Mesenchymal stem cell (in vitro differentiated cells and primary cell): Measurements from ENCODE around the gene FAF1.
"Not testable (repeated sequence)": the region's sequence is repeated elsewhere in the genome, so short reads cannot be mapped to it uniquely, and the experiment has no call there.

Source experiments
- DNase-seq: peaks from one replicate; pipeline ENCODE4 v3.0.0-alpha.2; 2013
- H2AFZ ChIP-seq: one replicate; pipeline ENCODE4 v1.6.1; 2013; ENCODE audit warnings: low read depth, mild to moderate bottlenecking, control low read depth, inconsistent platforms, low read length, moderate library complexity
- H2AK5ac ChIP-seq: 2 replicates; pipeline ENCODE4 v1.6.1; 2013; ENCODE audit warnings: low read length, moderate library complexity, mild to moderate bottlenecking, inconsistent platforms; ENCODE audit not compliant: severe bottlenecking
- H2BK120ac ChIP-seq: one replicate; pipeline ENCODE4 v1.6.1; 2013; ENCODE audit warnings: low read depth, mild to moderate bottlenecking, inconsistent platforms, low read length, moderate library complexity
- H2BK12ac ChIP-seq, 2 experiments: one replicate each; pipeline ENCODE4 v1.6.1; 2013; ENCODE audit warnings: inconsistent platforms in 2 of 2, low read length in 2 of 2, mild to moderate bottlenecking in 2 of 2, moderate library complexity in 2 of 2, control low read depth in 1 of 2
- H2BK15ac ChIP-seq: one replicate; pipeline ENCODE4 v1.6.1; 2013; ENCODE audit warnings: mild to moderate bottlenecking, low read depth, inconsistent platforms; ENCODE audit not compliant: poor library complexity, severe bottlenecking
- H2BK5ac ChIP-seq: 2 replicates; pipeline ENCODE4 v1.6.1; 2013; ENCODE audit warnings: low read depth, mild to moderate bottlenecking, low read length, control low read depth, inconsistent platforms; ENCODE audit not compliant: poor library complexity, severe bottlenecking
- H3K14ac ChIP-seq, 2 experiments: one replicate each; pipeline ENCODE4 v1.6.1; 2013; ENCODE audit warnings: inconsistent platforms in 2 of 2, low read length in 2 of 2, control low read depth in 1 of 2, mild to moderate bottlenecking in 1 of 2, moderate library complexity in 1 of 2
- H3K18ac ChIP-seq, 2 experiments: one replicate each; pipeline ENCODE4 v1.6.1; 2013; ENCODE audit warnings: inconsistent platforms in 2 of 2, low read length in 2 of 2, control low read depth in 1 of 2, low read depth in 1 of 2, mild to moderate bottlenecking in 1 of 2
- H3K23ac ChIP-seq, 2 experiments: one replicate each; pipeline ENCODE4 v1.6.1; 2013; ENCODE audit warnings: inconsistent platforms in 2 of 2, low read length in 2 of 2, mild to moderate bottlenecking in 2 of 2, moderate library complexity in 2 of 2, control low read depth in 1 of 2
- H3K27ac ChIP-seq: 2 replicates; pipeline ENCODE4 v1.5.1; 2013; ENCODE audit warnings: mild to moderate bottlenecking, moderate library complexity, low read length, control low read depth, inconsistent platforms; ENCODE audit not compliant: poor library complexity, severe bottlenecking
- H3K27me3 ChIP-seq, 2 experiments: 2 replicates each; pipeline versions ENCODE4 v1.6.1 to v1.7.0; 2013; ENCODE audit warnings: low read length in 2 of 2, mild to moderate bottlenecking in 2 of 2, moderate library complexity in 2 of 2, control low read depth in 1 of 2, inconsistent platforms in 1 of 2; ENCODE audit not compliant: control insufficient read depth in 1 of 2, insufficient read depth in 1 of 2
- H3K36me3 ChIP-seq, 2 experiments: 2 replicates each; pipeline versions ENCODE4 v1.6.1 to v1.7.0; 2013; ENCODE audit warnings: low read length in 2 of 2, control low read depth in 1 of 2, inconsistent platforms in 1 of 2, low read depth in 1 of 2, mild to moderate bottlenecking in 1 of 2; ENCODE audit not compliant: insufficient read depth in 2 of 2, control insufficient read depth in 1 of 2
- H3K4ac ChIP-seq, 2 experiments: one replicate each; pipeline ENCODE4 v1.6.1; 2013; ENCODE audit warnings: inconsistent platforms in 2 of 2, low read length in 2 of 2, mild to moderate bottlenecking in 2 of 2, moderate library complexity in 2 of 2, control low read depth in 1 of 2, low read depth in 1 of 2
- H3K4me1 ChIP-seq: 2 replicates; pipeline ENCODE4 v1.6.1; 2013; ENCODE audit warnings: low read depth, low read length, control low read depth; ENCODE audit not compliant: control insufficient read depth, insufficient read depth
- H3K4me2 ChIP-seq: 2 replicates; pipeline ENCODE4 v1.6.1; 2013; ENCODE audit warnings: low read length, mild to moderate bottlenecking, inconsistent platforms; ENCODE audit not compliant: poor library complexity, severe bottlenecking
- H3K4me3 ChIP-seq, 2 experiments: 2 replicates each; pipeline versions ENCODE4 v1.5.1 to v1.7.0; 2013; ENCODE audit warnings: low read length in 2 of 2, mild to moderate bottlenecking in 2 of 2, control low read depth in 1 of 2, low read depth in 1 of 2; ENCODE audit not compliant: insufficient read depth in 1 of 2
- H3K79me1 ChIP-seq: replicated peaks from 2 replicates; pipeline ENCODE4 v1.6.1; 2013; ENCODE audit warnings: mild to moderate bottlenecking, control low read depth, low read length, inconsistent platforms; ENCODE audit not compliant: poor library complexity, severe bottlenecking
- H3K9ac ChIP-seq: 2 replicates; pipeline ENCODE4 v1.7.0; 2013; ENCODE audit warnings: mild to moderate bottlenecking, low read length, moderate library complexity
- H3K9me3 ChIP-seq: 2 replicates; pipeline ENCODE4 v1.7.0; 2013; ENCODE audit warnings: mild to moderate bottlenecking, low read length; ENCODE audit not compliant: control insufficient read depth
- H4K8ac ChIP-seq: one replicate; pipeline ENCODE4 v1.6.1; 2013; ENCODE audit warnings: inconsistent platforms, mild to moderate bottlenecking, low read length, moderate library complexity
- H4K91ac ChIP-seq: one replicate; pipeline ENCODE4 v1.6.1; 2013; ENCODE audit warnings: mild to moderate bottlenecking, low read length, inconsistent platforms
- WGBS: methylation state at CpG from one replicate; pipeline ENCODE4 v1.1.7; 2013; ENCODE audit warnings: mixed read lengths; 5-methylcytosine and 5-hydroxymethylcytosine counted together

Gene FAF1

DNA sequence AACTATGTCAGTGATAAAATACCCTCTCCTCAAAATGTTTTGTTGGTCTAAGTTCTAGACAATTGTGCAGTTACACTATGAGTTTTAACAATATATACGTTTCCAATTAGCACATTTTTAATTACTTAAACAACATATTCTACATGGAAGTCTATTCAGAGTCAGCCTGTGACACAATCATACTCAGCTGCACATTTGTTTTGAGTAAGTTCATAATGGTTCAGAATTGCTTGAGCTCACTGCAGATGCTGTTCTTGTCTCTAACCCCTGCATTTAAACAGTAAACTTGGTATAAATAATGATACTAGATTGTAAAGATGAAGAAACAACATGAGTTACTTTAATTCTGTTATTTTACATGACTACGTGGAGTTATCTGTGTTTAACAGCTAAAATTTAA, 40.6 kb upstream of the FAF1 start:
- Histone ChIP-seq H3K4me2 (no peak overlapping the region), H2AFZ (no peak overlapping the region), H3K36me3 (peaks cover 0 to 4% of the 10 kb centered on the region in 2 experiments), H3K23ac (no peak overlapping the region), H2BK120ac (no peak overlapping the region), H2BK5ac (no peak overlapping the region), H4K91ac (no peak overlapping the region), H3K27me3 (no peaks in the 10 kb centered on the region), H3K18ac (no peak overlapping the region), H3K79me1 (no peaks in the 10 kb centered on the region), H3K27ac (no peak overlapping the region), H3K4ac (no peak overlapping the region), H3K14ac (no peak overlapping the region), H3K9me3 (no peaks in the 10 kb centered on the region), H2BK12ac (no peak overlapping the region), H2BK15ac (no peak overlapping the region), H3K4me3 (no peak overlapping the region), H4K8ac (no peak overlapping the region), H2AK5ac (no peak overlapping the region), H3K4me1 (no peaks in the 10 kb centered on the region), H3K9ac (no peak overlapping the region)
- no CpG with 5 or more reads among the region's 2 CpGs for WGBS
- DNase-seq, result no peak

DNA sequence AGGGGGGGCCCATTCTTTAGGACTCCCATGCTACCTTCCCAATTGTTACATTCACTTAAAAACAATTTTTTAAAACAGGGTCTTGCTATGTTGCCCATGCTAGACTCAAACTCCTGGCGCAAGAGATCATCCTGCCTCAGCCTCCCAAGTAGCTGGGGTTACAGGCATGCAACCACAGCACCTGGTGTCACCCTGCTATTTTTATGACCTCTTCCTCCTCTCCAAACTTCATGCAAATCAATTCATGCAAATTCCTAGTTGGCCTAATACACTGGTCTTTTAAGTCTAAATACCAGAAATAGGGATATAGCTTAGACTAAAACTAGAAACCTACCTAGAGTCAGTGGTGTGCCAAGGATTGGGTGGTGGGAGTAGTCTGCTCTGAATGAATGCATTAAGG, 40.1 kb upstream of the FAF1 start:
- H3K4ac ChIP-seq, result no peak overlapping the region
- no peak overlapping the region for H2BK12ac ChIP-seq
- H3K4me1 ChIP-seq, result no peaks in the 10 kb centered on the region
- WGBS, result 100% methylated on average over 1 of the region's 1 CpG
- no peak for DNase-seq
- H3K14ac ChIP-seq, result no peak overlapping the region
- no peak overlapping the region for H2BK15ac ChIP-seq
- H4K91ac ChIP-seq, result no peak overlapping the region
- H3K27ac ChIP-seq, result no peak overlapping the region
- no peak overlapping the region for H2AFZ ChIP-seq
- no peak overlapping the region for H2BK5ac ChIP-seq
- H2AK5ac ChIP-seq, result no peak overlapping the region
- H3K4me3 ChIP-seq, result no peak overlapping the region
- H3K18ac ChIP-seq, result no peak overlapping the region
- H3K9ac ChIP-seq, result no peak overlapping the region
- peaks cover 0 to 4% of the 10 kb centered on the region in 2 experiments for H3K36me3 ChIP-seq
- no peaks in the 10 kb centered on the region for H3K27me3 ChIP-seq
- no peaks in the 10 kb centered on the region for H3K9me3 ChIP-seq
- no peak overlapping the region for H2BK120ac ChIP-seq
- no peak overlapping the region for H3K23ac ChIP-seq
- H3K79me1 ChIP-seq, result no peaks in the 10 kb centered on the region
- H3K4me2 ChIP-seq, result no peak overlapping the region
- H4K8ac ChIP-seq, result no peak overlapping the region

DNA sequence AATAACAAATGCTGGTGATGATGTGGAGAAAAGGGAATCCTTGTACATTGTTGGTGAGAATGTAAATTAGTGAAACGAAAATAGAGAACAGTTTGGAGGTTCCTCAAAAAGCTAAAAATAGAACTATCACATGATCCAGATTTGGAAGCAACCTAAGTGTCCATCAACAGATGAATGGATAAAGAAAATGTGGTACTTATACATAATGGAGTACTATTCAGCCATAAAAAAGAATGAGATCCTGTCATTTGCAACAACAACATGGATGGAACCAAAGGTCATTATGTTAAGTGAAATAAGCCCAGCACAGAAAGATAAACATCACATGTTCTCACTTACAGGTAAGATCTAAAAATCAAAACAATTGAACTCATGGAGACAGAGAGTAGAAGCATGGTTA, 39.3 kb upstream of the FAF1 start:
- not testable (repeated sequence) for H3K18ac ChIP-seq, H3K4me3 ChIP-seq, H2BK15ac ChIP-seq, DNase-seq, H3K79me1 ChIP-seq, H3K27ac ChIP-seq, H3K4me1 ChIP-seq, H2AFZ ChIP-seq, H3K9ac ChIP-seq, H3K36me3 ChIP-seq, H2BK120ac ChIP-seq, H3K27me3 ChIP-seq, H3K23ac ChIP-seq, H2AK5ac ChIP-seq, H4K91ac ChIP-seq, H3K4ac ChIP-seq, H3K14ac ChIP-seq, H3K9me3 ChIP-seq, H3K4me2 ChIP-seq, H4K8ac ChIP-seq, H2BK12ac ChIP-seq, H2BK5ac ChIP-seq
- WGBS, result 0% methylated on average over 1 of the region's 1 CpG

DNA sequence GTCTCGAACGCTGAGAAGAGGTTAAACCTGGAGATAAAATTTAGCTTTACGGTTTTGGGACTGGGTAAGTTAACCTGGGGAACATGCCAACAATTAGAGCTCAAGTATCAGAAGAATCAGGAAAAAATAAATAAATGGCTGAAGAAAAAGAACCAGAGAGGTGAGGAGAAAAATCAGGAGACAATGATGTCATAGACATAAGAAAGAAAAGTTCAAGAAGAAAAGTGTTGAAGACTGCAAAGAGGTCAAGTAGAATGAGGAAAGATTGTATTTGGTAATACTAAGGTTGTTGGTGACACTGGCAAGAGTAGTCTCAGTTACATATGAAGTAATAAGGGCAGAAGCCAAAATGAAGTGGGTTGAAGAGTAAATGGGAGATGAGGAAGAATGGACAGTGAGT, 36.0 kb upstream of the FAF1 start:
- H3K4me1 ChIP-seq, result no peaks in the 10 kb centered on the region
- no peaks in the 10 kb centered on the region for H3K9me3 ChIP-seq
- no peak overlapping the region for H3K18ac ChIP-seq
- H3K4me2 ChIP-seq, result no peak overlapping the region
- WGBS, result 77% methylated on average over 3 of the region's 3 CpGs
- H3K27ac ChIP-seq, result no peak overlapping the region
- H3K4me3 ChIP-seq, result no peak overlapping the region
- H4K91ac ChIP-seq, result no peak overlapping the region
- no peaks in the 10 kb centered on the region for H3K27me3 ChIP-seq
- no peaks in the 10 kb centered on the region for H3K79me1 ChIP-seq
- H2AFZ ChIP-seq, result no peak overlapping the region
- no peak overlapping the region for H2BK15ac ChIP-seq
- no peak overlapping the region for H2BK5ac ChIP-seq
- H3K36me3 ChIP-seq, result no peaks in the 10 kb centered on the region
- H3K14ac ChIP-seq, result no peak overlapping the region
- no peak overlapping the region for H2BK12ac ChIP-seq
- no peak for DNase-seq
- no peak overlapping the region for H2BK120ac ChIP-seq
- no peak overlapping the region for H3K9ac ChIP-seq
- no peak overlapping the region for H4K8ac ChIP-seq
- no peak overlapping the region for H2AK5ac ChIP-seq
- H3K4ac ChIP-seq, result no peak overlapping the region
- no peak overlapping the region for H3K23ac ChIP-seq
